Measurements from ENCODE around the gene ZNF408. TPM values are rescaled to one million over a fixed set of nuclear protein-coding genes. Genes with fewer than 3 reads are reported as not detected.

The ZNF408 gene
- total RNA-seq, 1 experiment from 2014 or later: 19.8 TPM

DNA sequence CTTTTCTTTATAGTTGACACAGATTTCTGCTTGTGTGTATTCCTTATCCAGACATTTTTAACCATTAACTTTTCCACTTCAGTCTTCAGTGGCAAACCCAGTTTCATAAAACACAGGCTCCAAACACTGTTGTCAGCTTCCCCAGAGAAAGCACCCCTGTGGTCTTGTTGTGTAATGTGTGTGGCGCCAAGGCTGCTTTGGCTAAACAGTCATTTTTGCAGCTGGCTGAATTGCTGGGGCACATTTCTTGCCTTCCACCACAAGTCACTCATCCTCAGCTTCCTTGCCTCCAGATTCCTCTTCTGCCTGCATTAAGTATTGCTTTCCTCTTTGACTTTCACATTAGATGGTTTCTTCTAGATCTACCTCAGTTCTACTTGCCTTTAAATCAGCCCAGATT is 40.9 kb upstream of the ZNF408 start:
- TF ChIP-seq POLR2AphosphoS5 (IDR thresholded peaks at IDR 0.05; ENCODE audit: low read depth, low read length) (no peak), TCF7L2 (IDR thresholded peaks at IDR 0.05; ENCODE audit: low read depth, low read length) (no peak), SIN3A (IDR thresholded peaks at IDR 0.05; ENCODE audit: borderline replicate concordance, insufficient read depth, low read depth, low read length) (no peak)
- TF ChIP-seq, protein P1, sequence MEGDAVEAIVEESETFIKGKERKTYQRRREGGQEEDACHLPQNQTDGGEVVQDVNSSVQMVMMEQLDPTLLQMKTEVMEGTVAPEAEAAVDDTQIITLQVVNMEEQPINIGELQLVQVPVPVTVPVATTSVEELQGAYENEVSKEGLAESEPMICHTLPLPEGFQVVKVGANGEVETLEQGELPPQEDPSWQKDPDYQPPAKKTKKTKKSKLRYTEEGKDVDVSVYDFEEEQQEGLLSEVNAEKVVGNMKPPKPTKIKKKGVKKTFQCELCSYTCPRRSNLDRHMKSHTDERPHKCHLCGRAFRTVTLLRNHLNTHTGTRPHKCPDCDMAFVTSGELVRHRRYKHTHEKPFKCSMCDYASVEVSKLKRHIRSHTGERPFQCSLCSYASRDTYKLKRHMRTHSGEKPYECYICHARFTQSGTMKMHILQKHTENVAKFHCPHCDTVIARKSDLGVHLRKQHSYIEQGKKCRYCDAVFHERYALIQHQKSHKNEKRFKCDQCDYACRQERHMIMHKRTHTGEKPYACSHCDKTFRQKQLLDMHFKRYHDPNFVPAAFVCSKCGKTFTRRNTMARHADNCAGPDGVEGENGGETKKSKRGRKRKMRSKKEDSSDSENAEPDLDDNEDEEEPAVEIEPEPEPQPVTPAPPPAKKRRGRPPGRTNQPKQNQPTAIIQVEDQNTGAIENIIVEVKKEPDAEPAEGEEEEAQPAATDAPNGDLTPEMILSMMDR (IDR thresholded peaks at IDR 0.05): no peak
- intact Hi-C loops (cut with micrococcal nuclease; ENCODE audit: unreplicated experiment): no loop called here
- DNase-seq (ENCODE audit: low read depth, low spot score) (no peak), ATAC-seq (no peak)
- no peaks in the 10 kb centered on the region for H3K9me3 ChIP-seq (ENCODE audit: control insufficient read depth, insufficient read depth, low read depth, low read length)
- POLR2A ChIA-PET: no interaction called here
- peaks cover 3% of the 10 kb centered on the region for H3K36me3 ChIP-seq (ENCODE audit: control insufficient read depth, insufficient read depth, low read length)
- no peaks in the 10 kb centered on the region for H3K27me3 ChIP-seq (ENCODE audit: control insufficient read depth, insufficient read depth, low read length)
- CTCF ChIA-PET: interaction anchor here (0.5 to 0.6 kb wide), 2 partner anchors 245 to 265 kb away, joined by 4 to 6 read pairs; no protein-coding TSS in a partner anchor
- in situ Hi-C loops (cut with HindIII; ENCODE audit: low pct_unique_long_range_greater_than_20kb, low sequenced_read_pairs): no loop called here
- no peaks in the 10 kb centered on the region for H3K4me1 ChIP-seq (ENCODE audit: control insufficient read depth, insufficient read depth, low read length)
- H3K27ac ChIP-seq (ENCODE audit: low read length): no peak overlapping the region
- no peak overlapping the region for H3K4me3 ChIP-seq (ENCODE audit: low read depth in 2 of 2, low read length in 2 of 2)
- BruUV-seq (replicated peaks): TSS peak; percentile 48

DNA sequence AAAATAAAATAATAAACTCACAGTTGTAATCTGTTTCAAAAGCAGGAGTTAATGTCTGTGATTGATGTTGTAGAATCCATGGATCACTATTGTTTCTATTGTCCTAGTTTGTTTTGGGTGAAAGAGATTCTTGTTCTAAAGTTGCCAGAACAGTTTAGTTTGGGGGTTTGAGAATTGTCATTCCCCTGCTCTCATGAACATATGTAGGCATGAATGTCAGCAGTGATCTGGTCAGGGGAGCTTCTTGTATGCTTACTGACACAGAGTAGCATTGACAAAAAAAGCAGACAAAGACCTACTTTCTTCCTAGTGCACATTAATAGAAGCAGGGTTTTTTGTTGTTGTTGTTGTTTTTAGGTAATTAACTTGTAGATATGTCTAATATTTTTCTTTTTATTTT is 39.0 kb upstream of the ZNF408 start:
- CTCF ChIA-PET: no interaction called here
- DNase-seq (ENCODE audit: low read depth, low spot score) (no peak), ATAC-seq (no peak)
- Histone ChIP-seq H3K27me3 (ENCODE audit: control insufficient read depth, insufficient read depth, low read length) (no peaks in the 10 kb centered on the region), H3K4me3 (ENCODE audit: low read depth in 2 of 2, low read length in 2 of 2) (no peak overlapping the region), H3K27ac (ENCODE audit: low read length) (no peak overlapping the region), H3K4me1 (ENCODE audit: control insufficient read depth, insufficient read depth, low read length) (no peaks in the 10 kb centered on the region), H3K9me3 (ENCODE audit: control insufficient read depth, insufficient read depth, low read depth, low read length) (no peaks in the 10 kb centered on the region), H3K36me3 (ENCODE audit: control insufficient read depth, insufficient read depth, low read length) (peaks cover 3% of the 10 kb centered on the region)
- intact Hi-C loops (cut with micrococcal nuclease; ENCODE audit: unreplicated experiment): no loop called here
- TF ChIP-seq TCF7L2 (IDR thresholded peaks at IDR 0.05; ENCODE audit: low read depth, low read length): no peak
- TF ChIP-seq SIN3A (IDR thresholded peaks at IDR 0.05; ENCODE audit: borderline replicate concordance, insufficient read depth, low read depth, low read length): no peak
- TF ChIP-seq, protein P1 (IDR thresholded peaks at IDR 0.05): no peak
- BruUV-seq (replicated peaks): no TSS peak
- in situ Hi-C loops (cut with HindIII; ENCODE audit: low pct_unique_long_range_greater_than_20kb, low sequenced_read_pairs): no loop called here
- POLR2A ChIA-PET: no interaction called here

DNA sequence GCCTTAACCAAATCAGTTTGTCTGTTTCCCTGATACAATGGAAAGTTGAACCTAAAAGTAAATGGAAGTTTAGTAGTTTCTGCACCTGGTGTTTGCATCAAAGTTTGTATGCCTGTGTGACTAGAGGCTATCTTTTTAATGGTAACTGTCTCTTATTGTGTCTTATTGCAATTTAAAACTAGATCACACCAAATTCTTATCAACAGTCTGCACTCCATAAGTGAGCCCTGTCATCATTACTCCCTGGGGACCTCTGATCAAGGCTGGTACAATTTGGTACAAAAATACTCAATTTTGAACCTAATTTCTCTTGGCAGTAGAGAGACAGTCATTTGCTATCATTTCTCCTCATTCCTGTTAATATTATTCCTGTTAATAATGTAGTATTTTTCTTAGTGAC is 38.5 kb upstream of the ZNF408 start:
- intact Hi-C loops (cut with micrococcal nuclease; ENCODE audit: unreplicated experiment): no loop called here
- H3K36me3 ChIP-seq (ENCODE audit: control insufficient read depth, insufficient read depth, low read length): peaks cover 3% of the 10 kb centered on the region
- no peak for TF ChIP-seq SIN3A (IDR thresholded peaks at IDR 0.05; ENCODE audit: borderline replicate concordance, insufficient read depth, low read depth, low read length)
- no peak for TF ChIP-seq TCF7L2 (IDR thresholded peaks at IDR 0.05; ENCODE audit: low read depth, low read length)
- TF ChIP-seq, protein P1 (IDR thresholded peaks at IDR 0.05): no peak
- no peak for TF ChIP-seq POLR2AphosphoS5 (IDR thresholded peaks at IDR 0.05; ENCODE audit: low read depth, low read length)
- TF ChIP-seq REST (IDR thresholded peaks at IDR 0.05; ENCODE audit: insufficient read depth in 1 of 2, low read depth in 2 of 2, low read length in 1 of 2): no peak
- in situ Hi-C loops (cut with HindIII; ENCODE audit: low pct_unique_long_range_greater_than_20kb, low sequenced_read_pairs): no loop called here
- H3K4me1 ChIP-seq (ENCODE audit: control insufficient read depth, insufficient read depth, low read length): no peaks in the 10 kb centered on the region
- ChIA-PET POLR2A (no interaction called here), CTCF (no interaction called here)
- no peak overlapping the region for H3K27ac ChIP-seq (ENCODE audit: low read length)
- no peak overlapping the region for H3K4me3 ChIP-seq (ENCODE audit: low read depth in 2 of 2, low read length in 2 of 2)
- H3K9me3 ChIP-seq (ENCODE audit: control insufficient read depth, insufficient read depth, low read depth, low read length): no peaks in the 10 kb centered on the region
- no peak for ATAC-seq
- H3K27me3 ChIP-seq (ENCODE audit: control insufficient read depth, insufficient read depth, low read length): no peaks in the 10 kb centered on the region
- BruUV-seq (replicated peaks): no TSS peak
- DNase-seq (ENCODE audit: low read depth, low spot score): no peak

Measured in Panc1 (cell line).